H1 (cell line): ENCODE measurements around the gene SLC2A4. TPM values are rescaled to one million over a fixed set of nuclear protein-coding genes. Genes with fewer than 3 reads are reported as not detected.

Source experiments
- BACH1 ChIP-seq: IDR thresholded peaks from 2 replicates; pipeline ENCODE4 v1.6.1; 2012; ENCODE audit warnings: low read length, improper control_type of control experiment
- BCL11A ChIP-seq, 2 experiments: IDR thresholded peaks; one replicate each; pipeline ENCODE4 v1.6.1; 2011; ENCODE audit warnings: low read depth in 2 of 2, low read length in 2 of 2, mild to moderate bottlenecking in 2 of 2
- CEBPB ChIP-seq: IDR thresholded peaks from 2 replicates; pipeline ENCODE4 v1.6.1; 2012; ENCODE audit warnings: low read depth, low read length
- CHD7 ChIP-seq: fragments of 300-600 bp; sonication (generic); IDR thresholded peaks from 2 replicates; pipeline ENCODE4 v1.7.1; 2012; ENCODE audit warnings: low read length, moderate library complexity, mild to moderate bottlenecking, inconsistent platforms; ENCODE audit not compliant: insufficient replicate concordance
- JUND ChIP-seq: IDR thresholded peaks from 2 replicates; pipeline ENCODE4 v1.6.1; 2011; ENCODE audit warnings: mild to moderate bottlenecking, improper control_type of control experiment, low read length
- KDM4A ChIP-seq: IDR thresholded peaks from one replicate; pipeline ENCODE4 v1.7.1; 2012; ENCODE audit warnings: low read depth, mild to moderate bottlenecking, moderate library complexity, low read length, inconsistent platforms; ENCODE audit not compliant: severe bottlenecking
- RAD21 ChIP-seq, 2 experiments: IDR thresholded peaks in 1 of 2; conservative IDR thresholded peaks in 1 of 2; 2 replicates each; pipeline ENCODE4 v1.6.1; 2011; ENCODE audit warnings: low read depth in 2 of 2, low read length in 2 of 2, improper control_type of control experiment in 1 of 2, inconsistent platforms in 1 of 2, mild to moderate bottlenecking in 1 of 2, moderate library complexity in 1 of 2
- RFX5 ChIP-seq: IDR thresholded peaks from 2 replicates; pipeline ENCODE4 v1.6.1; 2011; ENCODE audit warnings: low read depth, low read length, improper control_type of control experiment, borderline replicate concordance
- TAF7 ChIP-seq: optimal IDR thresholded peaks from 2 replicates; pipeline ENCODE3; 2011; ENCODE audit warnings: low read depth, mild to moderate bottlenecking, inconsistent platforms, low read length, moderate library complexity, borderline replicate concordance
- polyA plus RNA-seq, 7 experiments: library from polyadenylated mRNA; depleted of rRNA in 3 of 7; stranded (reverse) in 5 of 7; unstranded in 2 of 7; fragments of >200 nt in 5 of 7; fragments of 200-250 nt in 2 of 7; gene quantifications; 1 replicate in 5 of 7; 2 replicates in 1 of 7; 4 replicates in 1 of 7; pipeline versions ENCODE4 v1.2.1 to v1.2.3, GENCODE V29; 2011 to 2013; ENCODE audit warnings: missing spikeins in 2 of 7, mixed read lengths in 2 of 7
- total RNA-seq: library from RNA; stranded (reverse); fragmentation: NEBNext Ultra II Directional; extraction: Animal tissue kit (Norgen Biotek cat#: 25700); gene quantifications from 2 replicates; pipeline ENCODE4 v1.2.1, GENCODE V29; 2021

Gene SLC2A4
- total and polyA plus RNA-seq, 2 of the 8 experiments (the other 6 are each of a cell fraction or from before 2014, with no cell fraction given): 5.7 to 6.9 TPM

GRCh38 chr17:7258731-7259554, 22.6 kb upstream of the SLC2A4 start (continued):
- no peak for TF ChIP-seq CHD7
- peak; percentile 65; the same call in 1 of the 2 replicates for TF ChIP-seq CEBPB
- TF ChIP-seq BACH1: no peak
- TF ChIP-seq RAD21 (IDR thresholded peaks at IDR 0.05 in 1 of 2, conservative IDR thresholded peaks at IDR 0.05 in 1 of 2; ENCODE audit: low read depth in 2 of 2, low read length in 2 of 2): no peak
- TF ChIP-seq KDM4A: no peak
- peak; percentile 48 for TF ChIP-seq TAF7
- no peak for TF ChIP-seq JUND
- TF ChIP-seq RFX5: no peak
- TF ChIP-seq BCL11A (IDR thresholded peaks at IDR 0.05; ENCODE audit: low read depth in 2 of 2, low read length in 2 of 2): no peak
